ENCODE measurements around the gene THADA. TPM values are rescaled to one million over a fixed set of nuclear protein-coding genes. Genes with fewer than 3 reads are reported as not detected.

The THADA gene
- total and polyA plus RNA-seq, 2 donors (not counting 1 experiment from before 2014, with no cell fraction given) = 9.2 to 36.2 TPM

GRCh38 chr2:43419243-43419642 lies 176.6 kb downstream of the THADA start:
- no peaks in the 10 kb centered on the region for H3K27me3 ChIP-seq (ENCODE audit: control insufficient read depth, insufficient read depth, low read length)
- no peaks in the 10 kb centered on the region for H3K4me1 ChIP-seq (ENCODE audit: control insufficient read depth, extremely low read depth, insufficient read depth, low read length)
- no peak overlapping the region for H3K4me3 ChIP-seq (replicated peaks in 1 of 4; ENCODE audit: control extremely low read depth in 1 of 4, insufficient read depth in 1 of 4, low read depth in 3 of 4, low read length in 4 of 4)
- H4K20me1 ChIP-seq (ENCODE audit: control insufficient read depth, extremely low read depth, insufficient read depth, low read length) = no peaks in the 10 kb centered on the region
- H3K27ac ChIP-seq (ENCODE audit: insufficient read depth, low read length) = no peak overlapping the region
- H3K79me2 ChIP-seq (ENCODE audit: control insufficient read depth, insufficient read depth, low read length) = no peaks in the 10 kb centered on the region
- no peak overlapping the region for H3K9ac ChIP-seq (ENCODE audit: insufficient read depth, low read length)
- no peak overlapping the region for H3K4me2 ChIP-seq (ENCODE audit: extremely low read depth, insufficient read depth, low read length)
- no peaks in the 10 kb centered on the region for H3K36me3 ChIP-seq (ENCODE audit: control insufficient read depth, insufficient read depth, low read length)
- H3K9me3 ChIP-seq (ENCODE audit: control insufficient read depth, insufficient read depth, low read depth, low read length) = no peaks in the 10 kb centered on the region
- DNase-seq (ENCODE audit: low read depth in 2 of 2) = no peak
- no peak for TF ChIP-seq CTCF (conservative IDR thresholded peaks at IDR 0.05 in 1 of 2, IDR thresholded peaks at IDR 0.05 in 1 of 2; ENCODE audit: low read depth in 1 of 2, low read length in 2 of 2)
- no peak for TF ChIP-seq EZH2 (IDR thresholded peaks at IDR 0.05; ENCODE audit: low read length, missing control alignments)
- no peak overlapping the region for H2AFZ ChIP-seq (ENCODE audit: low read length)

DNA sequence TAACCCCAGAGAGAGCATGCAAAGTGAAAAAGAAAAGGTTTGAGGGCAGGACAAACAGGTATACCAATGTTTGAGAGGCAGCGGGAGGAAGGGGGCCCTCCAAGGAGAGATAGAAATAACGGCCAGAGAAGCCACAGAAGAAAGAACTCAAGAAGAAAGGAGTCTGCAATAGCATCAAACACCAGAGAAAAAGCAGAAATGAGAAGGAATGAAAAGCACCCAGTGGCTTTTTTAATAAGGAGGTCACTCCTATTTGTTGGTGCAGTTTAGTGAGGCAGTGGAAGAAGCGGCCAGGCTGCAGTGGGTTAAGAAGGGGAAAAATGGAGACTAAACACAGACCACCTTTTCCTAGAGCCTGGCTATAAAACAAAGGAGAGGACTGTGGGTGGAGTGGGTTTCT lies 177.2 kb downstream of the THADA start:
- Histone ChIP-seq H3K79me2 (ENCODE audit: control insufficient read depth, insufficient read depth, low read length) (no peaks in the 10 kb centered on the region), H3K4me1 (ENCODE audit: control insufficient read depth, extremely low read depth, insufficient read depth, low read length) (no peaks in the 10 kb centered on the region), H3K36me3 (ENCODE audit: control insufficient read depth, insufficient read depth, low read length) (no peaks in the 10 kb centered on the region), H3K9me3 (ENCODE audit: control insufficient read depth, insufficient read depth, low read depth, low read length) (no peaks in the 10 kb centered on the region), H2AFZ (ENCODE audit: low read length) (no peak overlapping the region), H3K27me3 (ENCODE audit: control insufficient read depth, insufficient read depth, low read length) (no peaks in the 10 kb centered on the region), H4K20me1 (ENCODE audit: control insufficient read depth, extremely low read depth, insufficient read depth, low read length) (no peaks in the 10 kb centered on the region), H3K4me3 (replicated peaks in 1 of 4; ENCODE audit: control extremely low read depth in 1 of 4, insufficient read depth in 1 of 4, low read depth in 3 of 4, low read length in 4 of 4) (no peak overlapping the region), H3K4me2 (ENCODE audit: extremely low read depth, insufficient read depth, low read length) (no peak overlapping the region), H3K9ac (ENCODE audit: insufficient read depth, low read length) (no peak overlapping the region), H3K27ac (ENCODE audit: insufficient read depth, low read length) (no peak overlapping the region)
- TF ChIP-seq CTCF (conservative IDR thresholded peaks at IDR 0.05 in 1 of 2, IDR thresholded peaks at IDR 0.05 in 1 of 2; ENCODE audit: low read depth in 1 of 2, low read length in 2 of 2) (no peak), EZH2 (IDR thresholded peaks at IDR 0.05; ENCODE audit: low read length, missing control alignments) (no peak)
- DNase-seq (ENCODE audit: low read depth in 2 of 2) = no peak

DNA sequence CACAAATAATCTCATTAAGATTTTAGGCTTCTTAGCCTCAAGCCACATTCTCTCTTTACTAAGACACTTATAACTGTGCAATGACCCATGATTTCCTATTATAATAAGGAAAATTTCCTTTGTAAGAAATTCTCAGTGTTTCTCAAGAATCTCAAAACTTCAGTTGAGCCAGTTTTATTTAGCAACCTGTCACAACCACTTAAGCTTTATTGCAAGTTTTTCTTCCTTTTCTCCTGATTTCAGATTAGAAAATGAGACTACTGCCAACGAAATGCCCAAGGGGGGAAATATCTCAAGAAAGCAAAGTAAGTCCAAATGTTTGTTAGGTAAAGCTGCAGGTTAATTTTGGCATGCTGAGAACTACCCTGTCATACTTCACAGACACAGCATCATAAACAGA lies 178.5 kb downstream of the THADA start:
- Histone ChIP-seq H3K4me1 (ENCODE audit: control insufficient read depth, extremely low read depth, insufficient read depth, low read length) (no peaks in the 10 kb centered on the region), H3K9me3 (ENCODE audit: control insufficient read depth, insufficient read depth, low read depth, low read length) (no peaks in the 10 kb centered on the region), H4K20me1 (ENCODE audit: control insufficient read depth, extremely low read depth, insufficient read depth, low read length) (no peaks in the 10 kb centered on the region), H3K27me3 (ENCODE audit: control insufficient read depth, insufficient read depth, low read length) (no peaks in the 10 kb centered on the region), H3K36me3 (ENCODE audit: control insufficient read depth, insufficient read depth, low read length) (no peaks in the 10 kb centered on the region), H3K27ac (ENCODE audit: insufficient read depth, low read length) (no peak overlapping the region), H3K9ac (ENCODE audit: insufficient read depth, low read length) (no peak overlapping the region), H3K4me3 (replicated peaks in 1 of 4; ENCODE audit: control extremely low read depth in 1 of 4, insufficient read depth in 1 of 4, low read depth in 3 of 4, low read length in 4 of 4) (no peak overlapping the region), H3K4me2 (ENCODE audit: extremely low read depth, insufficient read depth, low read length) (no peak overlapping the region), H3K79me2 (ENCODE audit: control insufficient read depth, insufficient read depth, low read length) (no peaks in the 10 kb centered on the region), H2AFZ (ENCODE audit: low read length) (no peak overlapping the region)
- TF ChIP-seq CTCF (conservative IDR thresholded peaks at IDR 0.05 in 1 of 2, IDR thresholded peaks at IDR 0.05 in 1 of 2; ENCODE audit: low read depth in 1 of 2, low read length in 2 of 2) (no peak), EZH2 (IDR thresholded peaks at IDR 0.05; ENCODE audit: low read length, missing control alignments) (no peak)
- DNase-seq (ENCODE audit: low read depth in 2 of 2) = no peak
